B cell (primary cell): ENCODE results near the gene BRF1. TPM values are rescaled to one million over a fixed set of nuclear protein-coding genes. Genes with fewer than 3 reads are reported as not detected.

Experiments
- ATAC-seq: fragments of 200-7000 bp; cut with Tn5 transposase; one replicate; pipeline ENCODE4 v1.10.0; 2021; ENCODE audit warnings: low read depth, mild to moderate bottlenecking, moderate number of reproducible peaks, moderate library complexity
- CTCF ChIA-PET: fragments of 350-600 bp; sonication (Branson Sonifier 250); formaldehyde crosslinking; loops from one replicate; lab custom pipeline; 2021; ENCODE audit warnings: antibody characterized with exemption, inconsistent platforms; lab: Charles Lee
- POLR2A ChIA-PET: fragments of 350-600 bp; sonication (Branson Sonifier 250); formaldehyde crosslinking; loops from one replicate; lab custom pipeline; 2021; ENCODE audit warnings: antibody characterized with exemption; lab: Charles Lee
- DNase-seq: peaks from one replicate; pipeline ENCODE4 v3.0.0; 2013
- H2AFZ ChIP-seq: 2 replicates; pipeline ENCODE4 v1.6.1; 2012; ENCODE audit warnings: mild to moderate bottlenecking, low read depth, low read length; ENCODE audit not compliant: insufficient read depth, poor library complexity, severe bottlenecking
- H3K27ac ChIP-seq, 2 donors: 1 replicate in 1 of 2; 2 replicates in 1 of 2; pipeline ENCODE4 v1.5.1; 2012 to 2013; ENCODE audit warnings: low read length in 2 of 2, mild to moderate bottlenecking in 2 of 2, moderate library complexity in 1 of 2
- H3K27me3 ChIP-seq, 4 experiments: fragments of 200-600 bp in 1 of 4; sonication (generic) in 1 of 4; replicated peaks in 1 of 4; 1 replicate in 2 of 4; 2 replicates in 2 of 4; pipeline versions ENCODE4 v1.6.1 to v1.7.0; 2013 to 2016; ENCODE audit warnings: low read length in 3 of 4, mild to moderate bottlenecking in 2 of 4, mixed read lengths in 1 of 4, moderate library complexity in 1 of 4; ENCODE audit not compliant: insufficient read depth in 4 of 4, control insufficient read depth in 3 of 4; ENCODE audit errors: control extremely low read depth in 1 of 4
- H3K36me3 ChIP-seq, 2 experiments: replicated peaks in 1 of 2; 1 replicate in 1 of 2; 2 replicates in 1 of 2; pipeline versions ENCODE4 v1.6.1 to v1.7.1; 2013; ENCODE audit warnings: low read length in 1 of 2; ENCODE audit not compliant: insufficient read depth in 2 of 2, control insufficient read depth in 1 of 2; ENCODE audit errors: control extremely low read depth in 1 of 2, extremely low read depth in 1 of 2
- H3K4me1 ChIP-seq, 2 donors: fragments of 200-600 bp in 1 of 2; sonication (generic) in 1 of 2; 1 replicate in 1 of 2; 2 replicates in 1 of 2; pipeline versions ENCODE4 v1.5.1 to v1.6.1; 2013 to 2017; ENCODE audit warnings: low read length in 2 of 2; ENCODE audit not compliant: control insufficient read depth in 2 of 2, insufficient read depth in 2 of 2
- H3K4me2 ChIP-seq: replicated peaks from 2 replicates; pipeline ENCODE3; 2012; ENCODE audit warnings: mild to moderate bottlenecking, low read depth, low read length; ENCODE audit not compliant: poor library complexity, severe bottlenecking
- H3K4me3 ChIP-seq, 5 experiments: fragments of 200-600 bp in 1 of 5; sonication (generic) in 1 of 5; 1 replicate in 3 of 5; 2 replicates in 2 of 5; pipeline versions ENCODE4 v1.5.1 to v1.7.0; 2011 to 2016; ENCODE audit warnings: low read length in 4 of 5, mild to moderate bottlenecking in 4 of 5, low read depth in 2 of 5, control low read depth in 1 of 5, moderate library complexity in 1 of 5; ENCODE audit not compliant: insufficient read depth in 1 of 5; ENCODE audit errors: control extremely low read depth in 1 of 5, extremely low read depth in 1 of 5
- H3K79me2 ChIP-seq: fragments of 200-600 bp; sonication (generic); one replicate; pipeline ENCODE4 v1.6.0; 2016; ENCODE audit warnings: low read length; ENCODE audit not compliant: control insufficient read depth, insufficient read depth
- H3K9ac ChIP-seq: fragments of 200-600 bp; sonication (generic); 2 replicates; pipeline ENCODE4 v1.6.1; 2017; ENCODE audit warnings: mild to moderate bottlenecking, low read length, moderate library complexity
- H3K9me3 ChIP-seq, 3 donors: one replicate each; pipeline versions ENCODE4 v1.6.1 to v1.7.1; 2013; ENCODE audit warnings: low read length in 2 of 3; ENCODE audit not compliant: control insufficient read depth in 2 of 3, insufficient read depth in 1 of 3; ENCODE audit errors: control extremely low read depth in 1 of 3
- H4K20me1 ChIP-seq: 2 replicates; pipeline ENCODE4 v1.6.0; 2012; ENCODE audit warnings: mild to moderate bottlenecking, low read length; ENCODE audit not compliant: insufficient read depth, control insufficient read depth, poor library complexity, severe bottlenecking
- H3K27ac Mint-ChIP-seq: one replicate; pipeline ENCODE4 v1.8.0; 2021; ENCODE audit warnings: mixed read lengths
- H3K27me3 Mint-ChIP-seq: one replicate; pipeline ENCODE4 v1.8.0; 2021; ENCODE audit warnings: mixed read lengths
- H3K4me1 Mint-ChIP-seq: one replicate; pipeline ENCODE4 v1.8.0; 2021; ENCODE audit warnings: mixed read lengths
- H3K4me3 Mint-ChIP-seq: one replicate; pipeline ENCODE4 v1.8.0; 2021; ENCODE audit warnings: mixed read lengths
- H3K9me3 Mint-ChIP-seq: one replicate; pipeline ENCODE4 v1.8.0; 2022; ENCODE audit warnings: mixed read lengths; ENCODE audit not compliant: insufficient read depth
- EZH2 ChIP-seq: IDR thresholded peaks from 2 replicates; pipeline ENCODE4 v1.6.1; 2012; ENCODE audit warnings: borderline replicate concordance, low read depth, mild to moderate bottlenecking, moderate library complexity, low read length; ENCODE audit not compliant: insufficient read depth, poor library complexity, severe bottlenecking
- WGBS: methylation state at CpG from one replicate; pipeline ENCODE4 v1.1.5; 2013; ENCODE audit warnings: missing lambda C conversion rate; ENCODE audit not compliant: insufficient coverage; 5-methylcytosine and 5-hydroxymethylcytosine counted together
- intact Hi-C: fragments of 100-400 bp; cut with micrococcal nuclease; formaldehyde crosslinking; loops from one replicate; pipeline ENCODE4 v1.10.0; 2022
- polyA plus RNA-seq: library from polyadenylated mRNA; depleted of rRNA; stranded (reverse); fragments of >200 nt; gene quantifications from 2 replicates; pipeline ENCODE4 v1.2.3, GENCODE V29; 2012
- total RNA-seq, 2 donors: library from RNA; stranded (reverse); fragments of 120-200 nt in 1 of 2; gene quantifications; 1 replicate in 1 of 2; 2 replicates in 1 of 2; pipeline versions ENCODE4 v1.2.3 to v1.2.4, GENCODE V29; 2013 to 2022
- TF ChIP-seq, protein P1 (sequence below): fragments of 200-600 bp; IDR thresholded peaks from one replicate; pipeline ENCODE4 v1.8.0; 2022; ENCODE audit warnings: antibody characterized with exemption, mild to moderate bottlenecking

BRF1 gene
- total and polyA plus RNA-seq, 2 donors (not counting 1 experiment from before 2014, with no cell fraction given), result 24.5 to 55.8 TPM

DNA sequence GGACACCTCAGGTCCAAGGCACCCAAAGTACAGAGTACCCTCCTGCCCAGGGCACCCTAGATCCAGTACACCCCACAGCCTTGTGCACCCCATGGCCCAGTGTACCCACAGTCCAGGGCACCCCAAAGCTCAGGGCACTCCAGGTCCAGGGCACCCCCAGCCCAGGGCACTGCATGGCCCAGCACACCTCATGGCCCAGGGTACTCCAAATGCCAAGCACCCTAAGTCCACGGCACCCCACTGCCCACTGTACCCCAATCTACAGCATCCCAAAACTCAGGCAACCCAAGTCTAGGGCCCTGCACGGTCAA, 138.2 kb downstream of the BRF1 start:
- TF ChIP-seq, protein P1, sequence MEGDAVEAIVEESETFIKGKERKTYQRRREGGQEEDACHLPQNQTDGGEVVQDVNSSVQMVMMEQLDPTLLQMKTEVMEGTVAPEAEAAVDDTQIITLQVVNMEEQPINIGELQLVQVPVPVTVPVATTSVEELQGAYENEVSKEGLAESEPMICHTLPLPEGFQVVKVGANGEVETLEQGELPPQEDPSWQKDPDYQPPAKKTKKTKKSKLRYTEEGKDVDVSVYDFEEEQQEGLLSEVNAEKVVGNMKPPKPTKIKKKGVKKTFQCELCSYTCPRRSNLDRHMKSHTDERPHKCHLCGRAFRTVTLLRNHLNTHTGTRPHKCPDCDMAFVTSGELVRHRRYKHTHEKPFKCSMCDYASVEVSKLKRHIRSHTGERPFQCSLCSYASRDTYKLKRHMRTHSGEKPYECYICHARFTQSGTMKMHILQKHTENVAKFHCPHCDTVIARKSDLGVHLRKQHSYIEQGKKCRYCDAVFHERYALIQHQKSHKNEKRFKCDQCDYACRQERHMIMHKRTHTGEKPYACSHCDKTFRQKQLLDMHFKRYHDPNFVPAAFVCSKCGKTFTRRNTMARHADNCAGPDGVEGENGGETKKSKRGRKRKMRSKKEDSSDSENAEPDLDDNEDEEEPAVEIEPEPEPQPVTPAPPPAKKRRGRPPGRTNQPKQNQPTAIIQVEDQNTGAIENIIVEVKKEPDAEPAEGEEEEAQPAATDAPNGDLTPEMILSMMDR, result no peak
- TF ChIP-seq EZH2, result no peak
- Histone ChIP-seq H3K9ac (no peak overlapping the region), H4K20me1 (no peaks in the 10 kb centered on the region), H3K79me2 (no peaks in the 10 kb centered on the region), H3K4me1 (peaks cover 4 to 10% of the 10 kb centered on the region in 2 donors), H3K27me3 (peaks cover 0 to 18% (median 6%) of the 10 kb centered on the region in 4 experiments), H3K9me3 (peaks cover 0 to under 1% (median 0%) of the 10 kb centered on the region in 3 donors), H3K4me2 (no peak overlapping the region), H3K27ac (no peak overlapping the region), H2AFZ (no peak overlapping the region), H3K36me3 (no peaks in the 10 kb centered on the region), H3K4me3 (no peak overlapping the region)
- H3K27ac Mint-ChIP-seq, result no peak overlapping the region
- ATAC-seq, result no peak
- intact Hi-C loops, result no loop called here
- peaks cover 7% of the 10 kb centered on the region for H3K27me3 Mint-ChIP-seq
- 97% methylated on average over 2 of the region's 2 CpGs for WGBS
- ChIA-PET POLR2A (no interaction called here), CTCF (no interaction called here)
- H3K4me3 Mint-ChIP-seq, result no peak overlapping the region
- no peaks in the 10 kb centered on the region for H3K9me3 Mint-ChIP-seq
- DNase-seq, result no peak
- H3K4me1 Mint-ChIP-seq, result peaks cover 12% of the 10 kb centered on the region

DNA sequence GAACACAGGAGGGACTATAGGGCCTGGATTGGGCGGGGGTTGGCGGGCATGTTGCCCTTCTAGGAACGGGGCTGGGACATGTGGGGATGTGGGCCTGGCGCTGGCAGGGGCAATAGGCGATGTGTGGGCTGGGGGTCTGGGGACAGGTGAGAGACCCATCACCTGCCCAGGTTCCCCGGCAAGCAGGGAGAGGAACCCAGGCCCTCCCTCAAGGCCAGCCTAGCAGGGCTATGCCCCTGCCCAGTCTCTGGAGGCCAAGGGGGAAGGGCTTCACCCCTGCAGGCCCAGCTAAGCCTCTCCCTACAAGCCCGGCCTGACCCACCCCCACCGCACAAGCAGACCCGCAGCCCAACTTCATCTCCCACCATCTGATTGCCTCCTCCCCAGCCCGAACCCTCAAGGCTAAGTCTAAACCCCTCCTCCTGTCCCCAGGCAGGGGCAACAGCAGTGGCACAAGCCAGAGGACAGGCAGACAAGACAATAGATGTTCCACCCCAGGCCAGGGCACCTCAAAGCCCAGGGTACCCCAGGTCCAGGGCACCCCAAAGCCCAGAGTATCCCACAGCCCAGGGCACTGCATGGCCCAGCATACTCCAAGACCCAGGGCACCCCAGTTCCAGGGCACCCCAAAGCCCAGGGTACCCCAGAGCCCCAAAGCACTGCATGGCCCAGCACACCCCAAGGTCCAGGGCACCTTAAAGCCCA, 138.7 kb downstream of the BRF1 start:
- no peaks in the 10 kb centered on the region for H4K20me1 ChIP-seq
- H3K36me3 ChIP-seq, result no peaks in the 10 kb centered on the region
- POLR2A ChIA-PET, result no interaction called here
- H3K27ac ChIP-seq, result no peak overlapping the region
- H3K27ac Mint-ChIP-seq, result no peak overlapping the region
- peaks cover 0 to 17% (median 6%) of the 10 kb centered on the region in 4 experiments for H3K27me3 ChIP-seq
- DNase-seq, result no peak
- 83% methylated on average over 5 of the region's 10 CpGs for WGBS
- H3K4me3 Mint-ChIP-seq, result no peak overlapping the region
- no peak overlapping the region for H3K4me3 ChIP-seq
- H3K4me1 Mint-ChIP-seq, result peaks cover 12% of the 10 kb centered on the region
- TF ChIP-seq EZH2, result no peak
- TF ChIP-seq, protein P1, result no peak
- H3K9me3 ChIP-seq, result peaks cover 0 to 6% (median 0%) of the 10 kb centered on the region in 3 donors
- CTCF ChIA-PET, result no interaction called here
- ATAC-seq, result no peak
- no peaks in the 10 kb centered on the region for H3K9me3 Mint-ChIP-seq
- H3K9ac ChIP-seq, result no peak overlapping the region
- peaks cover 11% of the 10 kb centered on the region for H3K27me3 Mint-ChIP-seq
- no peak overlapping the region for H2AFZ ChIP-seq
- peaks cover 3 to 10% of the 10 kb centered on the region in 2 donors for H3K4me1 ChIP-seq
- intact Hi-C loops, result no loop called here
- no peak overlapping the region for H3K4me2 ChIP-seq
- no peaks in the 10 kb centered on the region for H3K79me2 ChIP-seq
